Esophagus squamous epithelium (tissue), 4 donors: ENCODE data around the gene KLF13.

ENCODE experiments used
- POLR2A ChIP-seq, 4 donors: fragments of 450-650 bp; IDR thresholded peaks; one replicate each; pipeline ENCODE4 v1.6.1; 2017; ENCODE audit warnings: antibody characterized with exemption in 4 of 4, mild to moderate bottlenecking in 4 of 4, moderate library complexity in 3 of 4
- TF ChIP-seq, protein P1 (sequence below), 6 experiments: fragments of 450-650 bp in 4 of 6; fragments of 200-600 bp in 2 of 6; sonication (generic) in 2 of 6; IDR thresholded peaks; one replicate each; pipeline ENCODE4 v1.5.1; 2016 to 2019; ENCODE audit warnings: antibody characterized with exemption in 6 of 6, mild to moderate bottlenecking in 4 of 6, moderate library complexity in 4 of 6

DNA sequence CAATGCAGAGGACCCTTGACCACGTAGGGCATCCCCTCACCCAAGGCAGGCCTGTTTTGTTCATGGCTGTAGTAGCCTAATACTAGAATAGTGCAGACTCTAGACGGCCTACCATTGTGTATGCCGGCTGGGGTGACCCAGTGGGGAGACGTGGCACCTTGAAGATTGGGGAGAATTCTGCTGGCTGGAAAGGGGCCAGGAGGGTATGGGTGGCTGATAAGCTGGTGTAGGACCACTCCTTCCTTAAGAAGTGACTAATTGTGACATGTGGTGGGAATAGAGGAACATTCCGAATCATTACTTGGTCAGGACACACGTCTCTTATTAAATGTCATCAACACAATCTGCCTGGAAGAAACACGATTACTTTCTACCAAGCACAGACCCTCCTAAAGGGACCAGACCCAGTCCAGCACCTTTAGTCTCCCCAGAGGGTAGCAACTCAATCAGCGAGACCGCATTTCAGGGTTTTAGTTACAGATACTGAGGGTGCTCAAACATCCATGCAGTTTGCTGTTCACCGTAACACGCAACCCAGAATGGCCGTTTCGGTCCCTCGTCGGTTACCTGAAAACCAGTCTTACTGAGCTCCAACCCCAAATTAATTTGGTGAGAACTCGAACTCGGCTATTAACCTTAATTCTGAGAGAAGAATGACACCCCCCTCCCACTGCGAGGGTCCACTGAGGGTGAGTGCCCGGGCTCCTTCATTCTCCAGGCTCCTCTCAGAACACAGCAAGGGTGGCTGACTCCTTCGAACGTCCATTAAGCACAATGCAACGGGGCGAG lies 1.6 kb upstream of the KLF13 start:
- TF ChIP-seq, protein P1, sequence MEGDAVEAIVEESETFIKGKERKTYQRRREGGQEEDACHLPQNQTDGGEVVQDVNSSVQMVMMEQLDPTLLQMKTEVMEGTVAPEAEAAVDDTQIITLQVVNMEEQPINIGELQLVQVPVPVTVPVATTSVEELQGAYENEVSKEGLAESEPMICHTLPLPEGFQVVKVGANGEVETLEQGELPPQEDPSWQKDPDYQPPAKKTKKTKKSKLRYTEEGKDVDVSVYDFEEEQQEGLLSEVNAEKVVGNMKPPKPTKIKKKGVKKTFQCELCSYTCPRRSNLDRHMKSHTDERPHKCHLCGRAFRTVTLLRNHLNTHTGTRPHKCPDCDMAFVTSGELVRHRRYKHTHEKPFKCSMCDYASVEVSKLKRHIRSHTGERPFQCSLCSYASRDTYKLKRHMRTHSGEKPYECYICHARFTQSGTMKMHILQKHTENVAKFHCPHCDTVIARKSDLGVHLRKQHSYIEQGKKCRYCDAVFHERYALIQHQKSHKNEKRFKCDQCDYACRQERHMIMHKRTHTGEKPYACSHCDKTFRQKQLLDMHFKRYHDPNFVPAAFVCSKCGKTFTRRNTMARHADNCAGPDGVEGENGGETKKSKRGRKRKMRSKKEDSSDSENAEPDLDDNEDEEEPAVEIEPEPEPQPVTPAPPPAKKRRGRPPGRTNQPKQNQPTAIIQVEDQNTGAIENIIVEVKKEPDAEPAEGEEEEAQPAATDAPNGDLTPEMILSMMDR (IDR thresholded peaks at IDR 0.05), result no peak
- TF ChIP-seq POLR2A (IDR thresholded peaks at IDR 0.05), result no peak
